ENCODE results near the gene WIPF1.
A peak's percentile ranks its signal among the peaks of the same experiment; 100 is the strongest.

WIPF1 gene

GRCh38 chr2:174607989-174608865, 10.6 kb upstream of the WIPF1 start:
- no peaks in the 10 kb centered on the region for H3K36me3 ChIP-seq (ENCODE audit: control insufficient read depth, insufficient read depth, low read length, severe bottlenecking)

GRCh38 chr2:174607584-174607983, 10.0 kb upstream of the WIPF1 start:
- Histone ChIP-seq H3K27me3 (replicated peaks; ENCODE audit: control insufficient read depth, insufficient read depth, low read length) (no peaks in the 10 kb centered on the region), H3K9ac (ENCODE audit: low read length) (no peak overlapping the region), H3K4me1 (ENCODE audit: control insufficient read depth, insufficient read depth, low read length) (peaks cover 47% of the 10 kb centered on the region), H3K4me3 (ENCODE audit: low read length) (no peak overlapping the region), H3K9me3 (ENCODE audit: control insufficient read depth, low read length) (no peaks in the 10 kb centered on the region), H3K36me3 (ENCODE audit: control insufficient read depth, insufficient read depth, low read length, severe bottlenecking) (no peaks in the 10 kb centered on the region)
- DNase-seq (ENCODE audit: low read depth): no peak

More at GRCh38 chr2:174607989-174608865, 10.6 kb upstream of the WIPF1 start:
- no peaks in the 10 kb centered on the region for H3K27me3 ChIP-seq (replicated peaks; ENCODE audit: control insufficient read depth, insufficient read depth, low read length)
- no peak for DNase-seq (ENCODE audit: low read depth)
- H3K9me3 ChIP-seq (ENCODE audit: control insufficient read depth, low read length): no peaks in the 10 kb centered on the region
- H3K4me1 ChIP-seq (ENCODE audit: control insufficient read depth, insufficient read depth, low read length): peaks cover 41% of the 10 kb centered on the region
- H3K9ac ChIP-seq (ENCODE audit: low read length): no peak overlapping the region
- no peak overlapping the region for H3K4me3 ChIP-seq (ENCODE audit: low read length)

GRCh38 chr2:174606336-174606735, 8.7 kb upstream of the WIPF1 start:
- Histone ChIP-seq H3K9me3 (ENCODE audit: control insufficient read depth, low read length) (no peaks in the 10 kb centered on the region), H3K27me3 (replicated peaks; ENCODE audit: control insufficient read depth, insufficient read depth, low read length) (no peaks in the 10 kb centered on the region), H3K36me3 (ENCODE audit: control insufficient read depth, insufficient read depth, low read length, severe bottlenecking) (no peaks in the 10 kb centered on the region), H3K4me3 (ENCODE audit: low read length) (no peak overlapping the region), H3K9ac (ENCODE audit: low read length) (peak overlapping the region; percentile 71), H3K4me1 (ENCODE audit: control insufficient read depth, insufficient read depth, low read length) (peaks cover 47% of the 10 kb centered on the region)
- peak; percentile 68 for DNase-seq (ENCODE audit: low read depth)

GRCh38 chr2:174605687-174606086, 8.1 kb upstream of the WIPF1 start:
- Histone ChIP-seq H3K4me1 (ENCODE audit: control insufficient read depth, insufficient read depth, low read length) (peaks cover 42% of the 10 kb centered on the region), H3K9me3 (ENCODE audit: control insufficient read depth, low read length) (no peaks in the 10 kb centered on the region), H3K27me3 (replicated peaks; ENCODE audit: control insufficient read depth, insufficient read depth, low read length) (no peaks in the 10 kb centered on the region), H3K4me3 (ENCODE audit: low read length) (no peak overlapping the region), H3K9ac (ENCODE audit: low read length) (peak overlapping the region; percentile 71), H3K36me3 (ENCODE audit: control insufficient read depth, insufficient read depth, low read length, severe bottlenecking) (no peaks in the 10 kb centered on the region)
- peak; percentile 65 for DNase-seq (ENCODE audit: low read depth)

DNA sequence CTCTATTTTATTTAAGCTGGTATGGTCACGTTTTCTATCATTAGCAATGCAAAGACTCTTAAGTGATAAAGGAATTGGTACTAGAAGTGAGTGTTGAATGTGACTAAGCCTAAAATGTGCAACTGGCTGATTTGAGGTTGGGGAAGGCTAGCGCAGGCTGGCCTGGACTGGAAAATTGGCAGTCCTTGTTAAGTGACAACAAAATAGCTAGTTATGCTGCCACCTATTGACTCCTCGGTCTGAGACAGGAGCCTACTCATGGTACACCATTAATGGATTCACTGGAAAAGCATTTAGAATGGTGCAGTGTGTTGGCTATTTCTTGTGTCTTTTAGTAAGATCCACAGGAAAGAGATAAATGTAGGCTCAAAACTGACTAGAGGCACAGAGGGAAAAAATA, 5.7 kb upstream of the WIPF1 start:
- H3K27me3 ChIP-seq (replicated peaks; ENCODE audit: control insufficient read depth, insufficient read depth, low read length): no peaks in the 10 kb centered on the region
- H3K4me1 ChIP-seq (ENCODE audit: control insufficient read depth, insufficient read depth, low read length): peaks cover 25% of the 10 kb centered on the region
- no peak overlapping the region for H3K9ac ChIP-seq (ENCODE audit: low read length)
- H3K36me3 ChIP-seq (ENCODE audit: control insufficient read depth, insufficient read depth, low read length, severe bottlenecking): no peaks in the 10 kb centered on the region
- peak; percentile 28 for DNase-seq (ENCODE audit: low read depth)
- H3K9me3 ChIP-seq (ENCODE audit: control insufficient read depth, low read length): no peaks in the 10 kb centered on the region
- H3K4me3 ChIP-seq (ENCODE audit: low read length): no peak overlapping the region

DNA sequence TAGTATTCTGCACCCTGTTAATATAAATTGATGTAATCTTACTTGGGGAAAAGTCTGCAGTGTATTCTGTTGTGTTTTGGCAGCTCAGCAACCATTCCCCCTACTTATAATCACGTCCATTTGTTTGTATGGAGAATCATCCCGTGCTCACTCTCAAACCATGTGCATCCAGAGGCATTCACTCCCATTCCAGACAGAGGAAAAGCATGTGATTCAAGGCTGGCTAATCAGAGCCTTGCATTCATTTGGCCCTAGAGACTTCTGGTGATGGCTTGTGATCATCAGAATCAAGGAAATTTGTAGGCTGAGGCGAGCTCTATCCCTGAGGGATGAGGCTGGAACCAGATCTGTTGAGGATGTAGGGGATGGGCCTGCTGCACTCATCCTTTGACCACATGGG, 5.1 kb upstream of the WIPF1 start:
- H3K27me3 ChIP-seq (replicated peaks; ENCODE audit: control insufficient read depth, insufficient read depth, low read length): no peaks in the 10 kb centered on the region
- H3K4me3 ChIP-seq (ENCODE audit: low read length): no peak overlapping the region
- DNase-seq (ENCODE audit: low read depth): no peak
- no peaks in the 10 kb centered on the region for H3K9me3 ChIP-seq (ENCODE audit: control insufficient read depth, low read length)
- H3K9ac ChIP-seq (ENCODE audit: low read length): no peak overlapping the region
- no peaks in the 10 kb centered on the region for H3K36me3 ChIP-seq (ENCODE audit: control insufficient read depth, insufficient read depth, low read length, severe bottlenecking)
- peaks cover 30% of the 10 kb centered on the region for H3K4me1 ChIP-seq (ENCODE audit: control insufficient read depth, insufficient read depth, low read length)

GRCh38 chr2:174600349-174600748, 2.7 kb upstream of the WIPF1 start:
- Histone ChIP-seq H3K27me3 (replicated peaks; ENCODE audit: control insufficient read depth, insufficient read depth, low read length) (no peaks in the 10 kb centered on the region), H3K4me3 (ENCODE audit: low read length) (no peak overlapping the region), H3K9me3 (ENCODE audit: control insufficient read depth, low read length) (no peaks in the 10 kb centered on the region), H3K4me1 (ENCODE audit: control insufficient read depth, insufficient read depth, low read length) (peaks cover 39% of the 10 kb centered on the region), H3K9ac (ENCODE audit: low read length) (no peak overlapping the region), H3K36me3 (ENCODE audit: control insufficient read depth, insufficient read depth, low read length, severe bottlenecking) (no peaks in the 10 kb centered on the region)
- DNase-seq (ENCODE audit: low read depth): no peak

DNA sequence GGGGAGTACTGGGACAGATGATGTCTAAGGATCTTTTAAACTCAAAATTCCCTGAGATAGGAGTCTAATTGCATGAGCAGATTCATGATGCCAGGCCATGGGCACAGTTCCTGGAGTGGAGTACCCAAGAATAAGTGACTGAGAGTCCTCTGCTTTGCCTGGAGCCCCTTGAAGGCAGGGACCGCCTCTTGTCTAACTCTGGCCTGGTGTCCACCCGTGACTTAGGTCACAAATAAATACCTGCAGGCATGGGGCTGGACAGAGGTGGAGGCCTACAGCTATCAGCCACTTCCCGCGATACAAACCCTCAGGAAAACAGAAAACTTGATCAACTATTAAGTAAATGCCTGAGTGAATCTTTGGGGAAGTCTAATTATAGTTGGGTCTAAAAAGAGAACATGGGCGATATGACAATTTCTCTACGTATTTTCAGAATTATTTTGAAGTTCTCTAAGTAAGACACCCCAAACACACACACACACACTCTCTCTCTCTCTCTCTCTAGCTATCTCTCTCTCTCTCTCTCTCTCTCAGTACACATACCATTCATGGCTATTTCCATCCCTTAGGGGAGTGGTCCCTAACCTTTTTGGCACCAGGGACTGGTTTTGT, 1.8 kb upstream of the WIPF1 start:
- no peak for DNase-seq (ENCODE audit: low read depth)
- Histone ChIP-seq H3K9ac (ENCODE audit: low read length) (no peak overlapping the region), H3K4me3 (ENCODE audit: low read length) (no peak overlapping the region), H3K4me1 (ENCODE audit: control insufficient read depth, insufficient read depth, low read length) (peaks cover 39% of the 10 kb centered on the region), H3K9me3 (ENCODE audit: control insufficient read depth, low read length) (no peaks in the 10 kb centered on the region), H3K27me3 (replicated peaks; ENCODE audit: control insufficient read depth, insufficient read depth, low read length) (no peaks in the 10 kb centered on the region), H3K36me3 (ENCODE audit: control insufficient read depth, insufficient read depth, low read length, severe bottlenecking) (no peaks in the 10 kb centered on the region)

- Histone ChIP-seq H3K4me3 (ENCODE audit: low read length) (peak overlapping the region; percentile 6), H3K9ac (ENCODE audit: low read length) (no peak overlapping the region), H3K9me3 (ENCODE audit: control insufficient read depth, low read length) (no peaks in the 10 kb centered on the region), H3K27me3 (replicated peaks; ENCODE audit: control insufficient read depth, insufficient read depth, low read length) (no peaks in the 10 kb centered on the region), H3K36me3 (ENCODE audit: control insufficient read depth, insufficient read depth, low read length, severe bottlenecking) (no peaks in the 10 kb centered on the region), H3K4me1 (ENCODE audit: control insufficient read depth, insufficient read depth, low read length) (peaks cover 35% of the 10 kb centered on the region)
- DNase-seq (ENCODE audit: low read depth): no peak
These were observed 627 bp downstream of the WIPF1 start for GRCh38 chr2:174597009-174597344.

DNA sequence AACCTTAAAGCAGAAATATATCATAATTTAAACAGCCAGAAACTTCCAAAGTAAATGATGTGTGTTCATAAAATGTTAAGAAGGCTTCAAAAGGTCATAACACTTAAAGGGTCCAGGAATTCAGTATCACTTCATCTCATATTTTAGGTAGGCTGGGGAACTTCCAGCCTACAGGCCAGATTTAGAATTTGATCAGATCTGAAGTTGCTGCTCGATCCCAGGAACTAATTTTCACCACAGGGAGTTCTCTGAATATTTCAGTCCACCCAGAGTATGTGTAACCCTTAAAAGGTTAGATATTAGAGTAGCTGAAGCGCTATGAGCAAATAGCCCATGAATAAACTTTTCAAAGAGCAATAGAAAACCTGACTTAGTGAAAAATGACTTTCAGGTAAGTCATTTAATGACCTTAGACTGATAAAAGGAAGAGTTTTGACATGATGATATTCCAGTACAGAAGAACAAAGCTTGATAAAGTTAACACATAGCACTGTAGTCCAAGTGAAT, 1.7 kb downstream of the WIPF1 start:
- H3K9me3 ChIP-seq (ENCODE audit: control insufficient read depth, low read length): no peaks in the 10 kb centered on the region
- no peak overlapping the region for H3K4me3 ChIP-seq (ENCODE audit: low read length)
- H3K36me3 ChIP-seq (ENCODE audit: control insufficient read depth, insufficient read depth, low read length, severe bottlenecking): no peaks in the 10 kb centered on the region
- H3K9ac ChIP-seq (ENCODE audit: low read length): peak overlapping the region; percentile 23
- H3K27me3 ChIP-seq (replicated peaks; ENCODE audit: control insufficient read depth, insufficient read depth, low read length): no peaks in the 10 kb centered on the region
- H3K4me1 ChIP-seq (ENCODE audit: control insufficient read depth, insufficient read depth, low read length): peaks cover 43% of the 10 kb centered on the region
- no peak for DNase-seq (ENCODE audit: low read depth)

- Histone ChIP-seq H3K9me3 (ENCODE audit: control insufficient read depth, low read length) (no peaks in the 10 kb centered on the region), H3K4me1 (ENCODE audit: control insufficient read depth, insufficient read depth, low read length) (peaks cover 47% of the 10 kb centered on the region), H3K36me3 (ENCODE audit: control insufficient read depth, insufficient read depth, low read length, severe bottlenecking) (no peaks in the 10 kb centered on the region), H3K9ac (ENCODE audit: low read length) (no peak overlapping the region), H3K4me3 (ENCODE audit: low read length) (no peak overlapping the region), H3K27me3 (replicated peaks; ENCODE audit: control insufficient read depth, insufficient read depth, low read length) (no peaks in the 10 kb centered on the region)
- no peak for DNase-seq (ENCODE audit: low read depth)
These were observed 2.3 kb downstream of the WIPF1 start for GRCh38 chr2:174595116-174595809.

Data from adipocyte (in vitro differentiated cells).